NOMO-1 (cell line): ENCODE data around the gene GRM4.

Experiments
- DNase-seq, 2 experiments: peaks; one replicate each; lab custom pipeline; 2025; ENCODE audit not compliant: unreplicated experiment in 2 of 2; lab: John Stamatoyannopoulos, UW

Gene GRM4

DNA sequence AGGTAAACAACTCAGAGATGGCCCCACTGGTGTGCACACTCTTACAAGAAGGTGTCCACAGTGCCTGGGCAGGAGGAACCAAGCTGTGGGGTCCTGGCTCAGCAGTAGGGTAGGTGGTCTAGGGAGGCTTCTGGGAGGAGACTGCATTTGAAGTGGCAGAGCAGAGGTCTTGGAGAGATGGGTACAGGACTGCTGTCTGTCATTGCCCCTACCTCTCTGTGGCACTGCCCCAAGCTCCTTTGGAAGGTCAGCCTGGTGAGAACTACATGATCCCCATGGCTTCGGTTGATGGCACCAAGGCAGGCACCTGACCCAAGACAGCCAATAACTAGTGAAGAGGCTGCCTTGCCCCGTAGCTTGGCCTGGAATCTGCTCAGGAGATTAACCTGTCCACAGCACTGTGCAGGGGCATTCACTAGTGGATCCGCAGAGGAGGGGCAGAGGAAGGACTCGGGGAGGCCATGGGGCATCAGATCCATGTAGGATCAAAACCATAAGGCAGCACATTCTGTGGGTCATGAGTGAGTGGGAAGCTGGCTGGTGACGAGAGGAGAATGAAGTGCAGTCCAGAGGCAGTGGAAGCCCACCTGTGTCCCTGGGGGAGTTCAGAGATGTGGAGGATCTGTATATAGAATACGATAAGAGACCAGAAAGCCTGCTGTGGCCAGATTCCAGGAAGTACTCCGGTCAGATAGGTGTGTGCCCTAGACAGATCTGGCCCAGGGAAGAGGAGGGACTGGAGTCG lies 162.0 kb downstream of the GRM4 start:
- no peak for DNase-seq

DNA sequence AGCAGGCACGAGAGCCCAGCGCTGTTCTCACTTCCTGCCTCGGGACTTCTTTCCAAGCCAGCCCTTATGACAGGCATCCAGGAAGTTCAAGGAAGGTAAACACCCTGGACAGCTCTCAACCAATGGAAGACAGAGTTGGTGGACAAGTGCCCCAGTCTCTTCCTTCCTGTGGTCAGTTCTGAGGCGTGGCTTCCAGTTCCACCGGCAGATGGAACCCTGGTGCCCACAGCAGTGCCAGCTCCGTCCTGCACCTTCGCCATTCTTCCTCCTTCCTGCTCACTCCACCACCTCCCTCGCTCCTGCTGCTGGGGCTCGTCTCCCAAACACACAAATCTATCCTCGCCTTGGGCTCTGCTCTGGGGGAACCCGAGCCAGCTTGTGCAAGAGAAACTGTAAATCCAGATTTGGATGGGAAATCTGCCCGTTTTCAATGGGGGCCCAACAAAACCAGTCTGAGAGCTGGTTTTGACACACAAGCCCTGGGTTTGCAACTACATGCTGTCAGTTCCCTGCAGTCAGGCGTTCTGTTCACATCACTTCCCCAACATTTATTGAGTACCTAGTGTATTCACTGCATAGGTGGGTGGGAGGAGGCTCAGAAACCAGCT lies 162.7 kb downstream of the GRM4 start:
- DNase-seq, result no peak

DNA sequence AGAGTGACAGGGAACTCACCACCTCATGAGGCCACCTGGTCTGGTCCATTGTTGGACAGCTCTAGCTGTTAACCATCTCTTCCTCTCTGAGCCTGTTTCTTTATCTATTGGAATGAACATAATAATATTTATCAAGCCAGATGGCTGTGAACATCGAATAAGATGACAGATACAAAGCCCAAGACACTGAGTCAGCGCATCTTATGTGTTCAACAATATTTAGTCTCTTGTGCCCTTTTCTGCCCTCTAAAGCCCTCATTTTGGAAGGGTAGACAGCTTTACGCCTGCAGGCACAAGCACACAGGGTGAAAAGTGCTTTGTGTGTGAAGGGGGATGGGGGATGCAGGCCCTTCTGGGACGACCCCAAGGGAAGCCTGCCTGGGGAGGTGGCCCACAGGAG lies 164.0 kb downstream of the GRM4 start:
- DNase-seq, result no peak

DNA sequence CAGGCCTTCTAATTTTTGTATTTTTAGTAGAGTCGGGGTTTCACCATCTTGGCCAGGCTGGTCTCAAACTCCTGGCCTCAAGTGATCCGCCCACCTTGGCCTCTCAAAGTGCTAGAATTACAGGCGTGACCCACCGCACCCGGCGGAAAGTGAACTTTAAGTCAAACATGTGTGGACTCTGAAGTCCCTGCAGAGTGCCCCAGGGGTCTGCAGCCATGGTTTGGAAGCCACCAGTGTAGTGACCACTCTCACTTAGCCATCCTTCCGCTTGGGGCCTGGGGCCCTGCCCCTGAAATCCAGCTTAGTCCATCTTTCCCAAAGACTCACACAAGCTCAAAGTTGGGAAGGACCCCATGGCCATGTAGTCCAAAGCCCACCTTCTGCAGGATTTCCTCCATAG lies 164.5 kb downstream of the GRM4 start:
- DNase-seq, result no peak

DNA sequence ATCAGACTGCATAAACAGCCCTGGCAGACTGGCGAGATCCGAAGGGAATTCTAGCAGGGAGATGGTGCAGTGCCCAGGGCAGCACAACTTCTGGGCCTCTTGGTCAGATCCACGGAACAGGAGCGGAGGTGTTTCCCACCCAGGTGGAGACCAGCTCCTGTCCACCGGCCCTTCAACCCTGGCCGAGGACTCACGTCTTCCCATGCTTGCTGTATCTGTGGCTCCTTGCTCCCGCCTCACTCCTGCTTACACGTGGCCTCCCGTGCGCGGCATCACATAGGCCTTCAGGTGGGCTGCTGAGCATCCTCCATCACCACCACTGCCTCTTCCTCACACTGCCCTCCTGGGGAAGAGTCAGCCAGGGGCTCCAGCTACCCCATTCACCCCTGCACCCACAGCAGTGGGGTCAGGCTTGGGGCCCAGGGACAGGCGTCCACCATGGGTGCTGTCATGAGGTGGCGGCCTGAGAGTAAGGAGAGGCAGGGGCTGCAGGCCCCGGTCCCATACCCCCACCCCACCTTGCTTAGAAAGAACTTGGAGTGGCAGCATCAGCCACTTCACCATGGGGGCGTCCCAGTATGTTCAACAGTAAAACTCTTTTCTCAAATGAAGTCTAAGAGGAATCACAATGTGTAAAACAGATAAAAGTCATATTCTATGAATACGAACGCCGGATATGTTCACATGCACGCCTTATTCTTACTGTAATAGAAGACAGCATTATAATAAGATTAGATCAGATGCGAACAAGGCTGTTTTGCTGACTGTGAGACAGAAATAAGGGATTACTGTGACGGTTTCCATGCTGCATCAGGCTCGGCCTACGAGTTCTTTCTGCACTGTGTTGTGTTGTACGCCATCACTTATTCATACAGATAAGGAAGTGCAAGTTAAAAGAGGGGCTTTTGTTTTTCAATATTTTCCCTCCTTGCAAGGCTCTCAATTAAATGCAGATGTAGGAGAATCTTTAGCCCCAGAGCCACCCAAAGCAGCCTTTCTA lies 165.4 kb downstream of the GRM4 start:
- DNase-seq, result no peak

DNA sequence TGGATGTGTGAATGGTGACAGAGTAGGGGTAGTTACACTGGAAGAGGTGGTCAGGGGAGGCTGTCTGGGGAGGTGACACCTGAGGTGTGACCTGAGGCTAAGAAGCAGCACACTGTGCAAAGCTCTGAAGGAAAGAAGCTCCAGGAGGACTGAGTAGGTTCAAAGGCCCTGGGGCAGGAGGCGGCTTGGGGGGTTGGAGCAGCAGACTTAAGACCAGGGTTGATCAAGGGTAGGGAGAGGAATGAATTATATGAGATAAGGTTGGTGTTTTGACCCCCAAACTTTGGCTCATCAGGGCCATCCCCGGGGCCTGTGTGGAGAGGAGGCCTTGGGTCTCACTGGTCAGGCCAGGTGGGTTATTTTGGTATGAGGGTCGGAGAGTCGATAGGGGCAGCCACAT lies 166.1 kb downstream of the GRM4 start:
- DNase-seq, result no peak

DNA sequence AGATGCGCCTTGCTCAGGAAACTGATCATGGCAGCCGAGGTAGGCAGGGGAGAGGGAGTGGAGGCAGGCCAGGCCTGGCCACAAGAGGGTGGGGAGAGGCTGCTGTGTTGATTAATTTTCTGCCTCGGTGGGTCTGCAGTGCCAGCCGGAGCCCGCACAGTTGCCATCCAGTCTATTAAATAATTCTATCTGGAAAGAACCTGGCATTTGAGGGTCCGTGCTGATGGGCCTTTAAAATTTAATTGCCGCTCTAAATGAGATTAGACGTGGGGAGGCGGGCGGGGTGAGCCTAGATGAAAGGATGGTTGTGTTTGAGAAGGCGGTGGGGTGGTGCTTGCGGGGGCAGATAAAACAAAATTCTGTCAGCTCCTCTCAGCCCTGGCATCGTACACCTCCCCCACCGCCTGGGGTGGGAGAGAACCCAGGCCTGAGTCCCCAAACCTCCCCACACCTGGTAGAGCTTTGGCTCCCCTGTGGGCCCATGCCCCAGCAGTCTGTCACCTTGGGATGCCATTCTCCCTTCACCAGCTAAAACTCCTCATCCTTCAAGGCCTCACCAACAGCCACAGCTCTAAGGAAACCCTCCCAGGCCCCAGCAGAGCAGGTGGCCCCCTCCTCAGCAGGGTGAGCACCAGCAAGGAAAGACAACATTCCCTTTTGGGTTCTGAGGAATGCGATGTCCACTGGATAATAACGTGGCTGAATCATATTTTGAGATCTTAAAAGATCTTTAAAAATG lies 167.3 kb downstream of the GRM4 start:
- no peak for DNase-seq

DNA sequence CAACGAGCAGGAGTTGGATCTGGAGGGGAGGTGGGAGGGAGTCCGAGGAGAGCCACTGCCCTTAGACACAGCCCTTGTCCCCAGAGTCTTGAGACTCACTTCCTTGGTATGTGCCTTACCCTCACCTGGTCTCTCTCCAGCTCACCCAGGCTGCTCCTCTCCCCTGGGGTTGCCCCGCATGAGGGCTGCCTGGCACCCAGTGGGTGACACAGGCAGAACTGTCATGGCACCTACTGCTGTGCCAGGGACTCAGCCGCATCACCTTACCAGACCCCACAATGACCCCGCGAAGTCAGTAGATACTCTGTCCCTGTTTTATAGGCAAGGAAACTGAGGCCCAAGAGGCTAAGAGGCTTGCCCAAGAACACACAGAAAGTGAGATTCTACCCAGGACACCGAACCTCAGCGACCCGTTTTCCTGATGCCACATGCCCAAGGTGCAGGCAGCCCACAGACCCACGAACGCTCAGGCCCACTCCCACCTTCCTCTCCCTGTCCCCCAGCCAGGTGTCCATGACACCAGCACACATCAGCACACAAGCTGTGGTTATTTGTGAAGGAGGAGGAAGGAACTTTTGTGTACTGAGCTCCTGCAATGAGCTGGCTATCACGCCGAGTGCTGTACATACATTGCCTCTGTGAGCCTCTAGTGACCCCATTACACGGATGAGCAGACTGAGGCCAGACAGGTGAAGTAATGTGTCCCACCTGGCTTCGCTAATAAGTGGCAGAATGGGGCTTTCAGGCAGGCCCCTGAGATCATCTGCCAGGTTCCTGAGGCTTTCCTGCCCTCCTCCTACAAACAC lies 168.1 kb downstream of the GRM4 start:
- no peak for DNase-seq

DNA sequence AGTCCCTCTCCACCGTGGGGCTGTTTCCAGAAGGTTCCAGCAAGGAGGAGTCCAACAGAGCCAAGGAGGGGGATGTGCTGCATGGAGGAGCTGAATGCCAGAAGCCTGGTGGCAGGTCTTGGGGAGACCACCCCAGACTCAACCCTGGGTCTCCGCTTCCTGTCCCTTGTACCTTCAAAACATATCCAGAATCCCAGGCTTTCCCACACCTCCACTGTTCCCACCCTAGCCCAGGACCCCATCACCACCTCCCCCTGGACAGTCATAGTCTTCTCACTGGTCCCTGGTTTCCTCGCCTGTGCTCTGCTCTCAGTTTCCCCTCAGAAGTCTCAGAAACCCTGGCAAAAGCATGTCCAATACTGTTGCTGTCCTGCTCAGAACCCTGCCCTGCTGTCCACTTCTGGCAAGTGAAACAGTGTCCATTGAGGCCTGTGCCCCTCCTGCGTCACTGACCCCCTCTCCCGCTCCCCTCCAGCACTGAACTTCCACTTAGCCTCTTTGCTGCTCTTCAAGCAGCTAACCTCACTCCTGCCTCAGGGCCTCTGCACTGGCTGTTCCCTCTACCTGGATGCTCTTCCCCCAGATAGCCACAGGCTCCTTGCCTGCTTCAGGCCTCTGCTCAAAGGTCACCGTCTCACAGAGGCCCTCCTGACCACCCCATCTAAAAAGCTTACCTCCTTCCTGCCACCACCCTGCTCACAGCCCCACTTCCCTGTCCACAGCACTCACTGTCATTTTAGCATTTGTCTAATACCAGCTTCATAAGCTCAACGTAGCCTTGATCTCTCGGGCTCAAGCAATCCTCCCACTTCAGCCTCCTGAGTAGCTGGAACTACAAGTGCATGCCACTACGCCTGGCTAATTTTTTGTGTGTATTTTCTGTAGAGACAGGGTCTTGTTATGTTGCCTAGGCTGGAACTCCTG lies 169.2 kb downstream of the GRM4 start:
- DNase-seq, result no peak

DNA sequence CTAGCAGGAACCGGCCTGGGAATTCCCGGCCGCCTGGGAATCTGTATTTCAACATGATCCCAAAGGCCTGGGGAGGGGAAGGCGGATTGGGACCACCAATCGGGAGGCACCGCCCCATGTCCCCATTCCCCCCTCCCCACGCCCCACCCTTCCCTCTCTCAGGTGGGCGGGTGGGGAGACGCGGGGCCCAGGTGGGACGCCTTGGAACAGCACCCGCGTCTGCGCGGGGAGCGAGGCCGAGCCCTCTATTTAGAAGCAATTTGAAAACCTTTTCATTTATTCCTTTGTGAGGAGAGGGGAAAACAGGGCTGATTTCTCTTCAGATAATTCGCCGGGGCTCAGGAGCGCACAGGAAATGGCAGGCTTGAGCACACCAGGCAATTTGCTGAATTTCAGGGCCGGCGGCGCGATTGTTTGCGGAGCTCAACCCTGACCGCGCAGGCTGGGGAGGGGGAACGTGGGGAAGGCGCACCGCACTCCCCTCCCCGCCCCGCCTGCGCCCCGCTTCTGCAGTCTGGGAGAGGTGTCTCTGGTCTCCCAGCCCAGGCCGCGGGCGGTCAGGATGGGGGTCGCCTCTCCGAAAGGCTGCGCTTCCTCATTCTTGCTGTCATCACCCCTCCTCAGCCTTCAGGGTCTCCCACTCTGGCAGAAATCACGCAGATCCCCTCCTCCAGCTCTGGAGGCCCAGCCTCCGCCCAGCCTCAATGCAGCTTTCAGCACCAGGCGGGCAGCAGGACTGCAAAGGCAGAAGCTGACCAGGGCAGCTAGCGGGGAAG lies 170.0 kb downstream of the GRM4 start:
- DNase-seq, result no peak

DNA sequence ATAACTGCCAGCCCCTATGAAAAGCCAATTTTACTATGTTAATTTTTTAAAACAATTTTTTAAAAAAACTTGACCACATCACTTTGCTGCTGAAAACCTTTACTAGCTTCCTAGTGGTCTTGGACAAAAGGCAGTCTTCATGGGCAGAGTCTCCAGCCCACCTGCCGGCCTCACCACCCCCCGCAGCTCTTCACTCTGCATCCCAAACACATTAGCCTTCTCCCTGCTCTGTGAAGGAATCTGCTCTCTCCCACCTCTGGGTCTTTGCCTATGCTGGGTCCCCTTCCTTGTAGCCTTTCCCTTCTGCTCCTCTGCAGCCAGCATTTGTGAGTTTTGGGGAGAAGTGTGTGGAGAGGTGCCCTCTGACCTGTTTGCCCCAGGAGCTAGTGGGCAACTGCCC lies 171.4 kb downstream of the GRM4 start:
- no peak for DNase-seq

DNA sequence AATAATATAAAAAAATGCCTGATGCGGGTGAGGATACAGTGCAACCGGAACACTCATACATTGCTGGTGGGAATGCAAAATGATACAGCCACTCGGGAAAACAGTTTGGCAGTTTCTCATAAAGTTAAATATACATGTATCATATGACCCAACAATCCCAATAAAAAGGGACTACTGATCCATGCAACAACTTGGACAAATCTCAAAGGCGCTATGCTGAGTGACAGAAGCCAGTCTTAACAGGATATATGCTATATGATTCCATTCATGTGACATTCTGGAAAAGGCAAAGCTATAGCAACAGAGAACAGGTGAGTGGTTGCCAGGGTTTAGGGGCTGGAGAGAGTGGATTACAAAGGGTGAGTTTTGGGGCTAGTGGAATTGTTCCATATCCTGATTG lies 171.9 kb downstream of the GRM4 start:
- no peak for DNase-seq

DNA sequence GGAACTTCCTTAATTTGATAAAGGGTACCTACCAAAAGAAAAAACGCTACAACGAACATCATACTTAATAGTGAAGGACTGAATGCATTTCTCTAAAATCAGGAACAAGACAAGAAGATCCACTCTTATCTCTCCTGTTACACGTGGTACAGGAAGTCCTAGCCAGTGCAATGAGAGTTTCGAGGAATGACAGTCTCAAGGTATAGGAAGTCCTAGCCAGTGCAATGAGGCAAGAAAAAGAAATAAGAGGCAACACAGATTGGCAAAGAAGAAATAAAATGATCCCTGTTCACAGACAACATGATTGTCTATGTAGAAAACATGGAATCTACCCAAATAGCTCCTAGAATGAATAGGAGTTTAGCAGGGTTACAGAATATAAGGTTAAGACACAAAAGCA lies 174.3 kb downstream of the GRM4 start:
- no peak for DNase-seq
